Glutamatergic neuron (in vitro differentiated cells): ENCODE data around the gene ZNF277. TPM values are rescaled to one million over a fixed set of nuclear protein-coding genes. Genes with fewer than 3 reads are reported as not detected.

Experiments used
- DNase-seq: peaks from one replicate; pipeline ENCODE4 v3.0.0; 2022
- H3K27ac Mint-ChIP-seq: one replicate; pipeline ENCODE4 v1.8.0; 2020; ENCODE audit warnings: mild to moderate bottlenecking, mixed read lengths, inconsistent platforms; ENCODE audit not compliant: unreplicated experiment
- H3K27me3 Mint-ChIP-seq: one replicate; pipeline ENCODE4 v1.8.0; 2020; ENCODE audit warnings: mild to moderate bottlenecking, moderate library complexity, mixed read lengths, inconsistent platforms; ENCODE audit not compliant: unreplicated experiment
- H3K36me3 Mint-ChIP-seq: one replicate; pipeline ENCODE4 v1.8.0; 2020; ENCODE audit warnings: mild to moderate bottlenecking, mixed read lengths, inconsistent platforms; ENCODE audit not compliant: unreplicated experiment
- H3K4me1 Mint-ChIP-seq: one replicate; pipeline ENCODE4 v1.8.0; 2020; ENCODE audit warnings: mild to moderate bottlenecking, low read depth, mixed read lengths, inconsistent platforms; ENCODE audit not compliant: unreplicated experiment
- H3K4me3 Mint-ChIP-seq: one replicate; pipeline ENCODE4 v1.8.0; 2020; ENCODE audit warnings: mild to moderate bottlenecking, mixed read lengths, inconsistent platforms; ENCODE audit not compliant: unreplicated experiment
- H3K9me3 Mint-ChIP-seq: one replicate; pipeline ENCODE4 v1.8.0; 2020; ENCODE audit warnings: mild to moderate bottlenecking, moderate library complexity, mixed read lengths, inconsistent platforms; ENCODE audit not compliant: unreplicated experiment
- CTCF ChIP-seq: fragments of 200-600 bp; sonication (generic); IDR thresholded peaks from one replicate; pipeline ENCODE4 v1.5.0; 2021; ENCODE audit not compliant: partially characterized antibody, unreplicated experiment
- total RNA-seq: library from RNA; stranded (reverse); fragmentation: NEBNext Ultra II Directional; extraction: Animal tissue kit (Norgen Biotek cat#: 25700); gene quantifications from one replicate; pipeline ENCODE4 v1.2.1, GENCODE V29; 2021; ENCODE audit not compliant: unreplicated experiment

ZNF277 gene
- total RNA-seq, 1 donor from 2014 or later, result 27.0 TPM

DNA sequence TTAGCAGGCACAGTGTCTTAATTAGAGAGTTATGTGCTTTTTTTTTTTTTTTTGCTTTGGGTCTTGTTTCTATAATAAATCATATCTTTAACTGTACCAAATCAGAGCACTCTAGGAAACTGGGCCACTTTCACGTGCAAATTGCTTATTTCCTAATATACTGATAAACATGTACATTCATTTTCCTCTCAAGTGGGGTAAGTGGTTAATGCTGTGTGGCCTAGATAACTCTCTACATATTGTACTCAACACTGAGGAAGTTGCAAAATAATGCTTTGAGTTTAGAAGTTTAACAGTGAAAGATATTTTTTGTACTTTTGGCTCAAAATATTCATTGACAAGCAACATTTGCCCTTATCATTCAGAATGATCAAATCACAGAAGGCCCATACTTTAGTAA, 127.9 kb downstream of the ZNF277 start:
- Mint-ChIP-seq H3K4me3 (no peak overlapping the region), H3K9me3 (no peaks in the 10 kb centered on the region), H3K36me3 (no peaks in the 10 kb centered on the region), H3K27me3 (no peaks in the 10 kb centered on the region), H3K27ac (no peak overlapping the region), H3K4me1 (no peaks in the 10 kb centered on the region)
- DNase-seq, result no peak
- TF ChIP-seq CTCF, result no peak

GRCh38 chr7:112336261-112336660, 129.8 kb downstream of the ZNF277 start:
- H3K27me3 Mint-ChIP-seq, result no peaks in the 10 kb centered on the region

GRCh38 chr7:112336936-112337576, 130.6 kb downstream of the ZNF277 start:
- Mint-ChIP-seq H3K4me3 (no peak overlapping the region), H3K27ac (no peak overlapping the region), H3K4me1 (no peaks in the 10 kb centered on the region), H3K27me3 (no peaks in the 10 kb centered on the region), H3K36me3 (no peaks in the 10 kb centered on the region), H3K9me3 (no peaks in the 10 kb centered on the region)
- no peak for TF ChIP-seq CTCF
- DNase-seq, result no peak

More at GRCh38 chr7:112336261-112336660, 129.8 kb downstream of the ZNF277 start:
- no peaks in the 10 kb centered on the region for H3K4me1 Mint-ChIP-seq
- DNase-seq, result no peak
- no peak overlapping the region for H3K4me3 Mint-ChIP-seq
- TF ChIP-seq CTCF, result no peak
- H3K27ac Mint-ChIP-seq, result no peak overlapping the region
- no peaks in the 10 kb centered on the region for H3K9me3 Mint-ChIP-seq
- H3K36me3 Mint-ChIP-seq, result no peaks in the 10 kb centered on the region

GRCh38 chr7:112337892-112338291, 131.4 kb downstream of the ZNF277 start:
- no peaks in the 10 kb centered on the region for H3K36me3 Mint-ChIP-seq
- H3K4me1 Mint-ChIP-seq, result no peaks in the 10 kb centered on the region
- H3K4me3 Mint-ChIP-seq, result no peak overlapping the region
- H3K27me3 Mint-ChIP-seq, result no peaks in the 10 kb centered on the region
- TF ChIP-seq CTCF, result no peak
- no peak for DNase-seq
- no peaks in the 10 kb centered on the region for H3K9me3 Mint-ChIP-seq
- H3K27ac Mint-ChIP-seq, result no peak overlapping the region

DNA sequence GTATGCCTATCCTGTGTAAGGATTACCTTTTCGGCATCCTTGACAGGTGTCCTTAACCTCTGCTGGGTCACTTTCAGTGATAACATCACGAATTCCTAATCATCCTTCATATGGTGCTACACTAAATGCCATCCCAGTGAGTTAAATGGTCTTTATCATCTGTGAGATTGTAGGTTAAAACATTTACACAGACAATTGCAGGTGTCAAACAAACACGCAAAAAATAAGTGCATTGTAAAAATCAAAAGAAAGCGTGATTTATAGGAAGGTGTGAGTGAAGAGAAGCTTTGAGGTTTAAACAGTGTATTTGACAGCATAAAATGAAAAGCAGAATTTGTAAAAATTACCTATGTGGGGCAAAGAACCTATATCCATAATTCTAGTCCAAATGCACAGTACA, 132.3 kb downstream of the ZNF277 start:
- H3K36me3 Mint-ChIP-seq, result no peaks in the 10 kb centered on the region
- no peak for TF ChIP-seq CTCF
- H3K4me3 Mint-ChIP-seq, result no peak overlapping the region
- no peaks in the 10 kb centered on the region for H3K4me1 Mint-ChIP-seq
- no peak overlapping the region for H3K27ac Mint-ChIP-seq
- no peak for DNase-seq
- H3K27me3 Mint-ChIP-seq, result no peaks in the 10 kb centered on the region
- H3K9me3 Mint-ChIP-seq, result no peaks in the 10 kb centered on the region
